GM23338 (cell line): ENCODE data around the gene PSORS1C2. TPM values are rescaled to one million over a fixed set of nuclear protein-coding genes. Genes with fewer than 3 reads are reported as not detected.
A peak's percentile ranks its signal among the peaks of the same experiment; 100 is the strongest.

Source experiments
- ATAC-seq: fragments of 200-7000 bp; cut with Tn5 transposase; 3 replicates; pipeline ENCODE4 v1.9.1; 2020
- DNase-seq: peaks from one replicate; pipeline ENCODE4 v3.0.0-alpha.2; 2015; ENCODE audit warnings: low spot score
- H2AFZ ChIP-seq: fragments of 200-600 bp; sonication (generic); 2 replicates; pipeline ENCODE4 v1.8.0; 2016; ENCODE audit warnings: antibody characterized with exemption, mild to moderate bottlenecking, moderate library complexity
- H3F3A ChIP-seq: fragments of 200-600 bp; sonication (generic); replicated peaks from 2 replicates; pipeline ENCODE4 v1.8.0; 2017; ENCODE audit warnings: antibody characterized with exemption, mixed run types, low read depth
- H3K27ac ChIP-seq: fragments of 200-600 bp; sonication (generic); 2 replicates; pipeline ENCODE4 v1.6.1; 2016; ENCODE audit warnings: low read depth
- H3K27me3 ChIP-seq: fragments of 200-600 bp; sonication (generic); 2 replicates; pipeline ENCODE4 v1.8.0; 2016; ENCODE audit warnings: mild to moderate bottlenecking, mixed run types, moderate library complexity; ENCODE audit not compliant: insufficient read depth
- H3K36me3 ChIP-seq: fragments of 200-600 bp; sonication (generic); 2 replicates; pipeline ENCODE4 v1.8.0; 2016; ENCODE audit warnings: mild to moderate bottlenecking; ENCODE audit not compliant: insufficient read depth
- H3K4me1 ChIP-seq: fragments of 200-600 bp; sonication (generic); 2 replicates; pipeline ENCODE4 v1.8.0; 2016; ENCODE audit warnings: mild to moderate bottlenecking, moderate library complexity; ENCODE audit not compliant: insufficient read depth
- H3K4me2 ChIP-seq: fragments of 200-600 bp; sonication (generic); 2 replicates; pipeline ENCODE4 v1.7.1; 2017; ENCODE audit warnings: mixed run types
- H3K4me3 ChIP-seq: fragments of 200-600 bp; sonication (generic); 2 replicates; pipeline ENCODE4 v1.6.1; 2016; ENCODE audit warnings: mixed run types
- H3K79me2 ChIP-seq: fragments of 200-600 bp; sonication (generic); replicated peaks from 2 replicates; pipeline ENCODE4 v1.8.0; 2017; ENCODE audit warnings: mild to moderate bottlenecking; ENCODE audit not compliant: insufficient read depth
- H3K9me2 ChIP-seq: fragments of 200-600 bp; sonication (generic); 2 replicates; pipeline ENCODE4 v1.8.0; 2017; ENCODE audit not compliant: insufficient read depth
- H4K20me1 ChIP-seq: fragments of 200-600 bp; sonication (generic); replicated peaks from 2 replicates; pipeline ENCODE4 v1.8.0; 2017; ENCODE audit warnings: mild to moderate bottlenecking; ENCODE audit not compliant: insufficient read depth
- H3K27ac Mint-ChIP-seq: 2 replicates; pipeline ENCODE4 v1.8.0; 2020; ENCODE audit warnings: inconsistent platforms, mild to moderate bottlenecking, moderate library complexity, mixed read lengths
- H3K27me3 Mint-ChIP-seq: 3 replicates; pipeline ENCODE4 v1.8.0; 2022; ENCODE audit warnings: low read depth, mild to moderate bottlenecking, moderate library complexity, mixed read lengths, inconsistent platforms; ENCODE audit not compliant: insufficient read depth, poor library complexity
- H3K36me3 Mint-ChIP-seq: 3 replicates; pipeline ENCODE4 v1.8.0; 2021; ENCODE audit warnings: low read depth, mild to moderate bottlenecking, inconsistent platforms, moderate library complexity, mixed read lengths
- H3K4me1 Mint-ChIP-seq: 3 replicates; pipeline ENCODE4 v1.8.0; 2020; ENCODE audit warnings: mild to moderate bottlenecking, inconsistent platforms, mixed read lengths
- H3K4me3 Mint-ChIP-seq: 3 replicates; pipeline ENCODE4 v1.8.0; 2021; ENCODE audit warnings: moderate library complexity, mild to moderate bottlenecking, inconsistent platforms, mixed read lengths
- H3K9me3 Mint-ChIP-seq: 3 replicates; pipeline ENCODE4 v1.8.0; 2020; ENCODE audit warnings: moderate library complexity, mild to moderate bottlenecking, inconsistent platforms, mixed read lengths
- ETS1 ChIP-seq: IDR thresholded peaks from 2 replicates; pipeline ENCODE4 v1.6.1; 2016; ENCODE audit warnings: antibody characterized with exemption
- EZH2 ChIP-seq: fragments of 200-600 bp; sonication (generic); IDR thresholded peaks from one replicate; pipeline ENCODE4 v1.8.0; 2017; ENCODE audit warnings: antibody characterized with exemption, mild to moderate bottlenecking, low read depth; ENCODE audit not compliant: unreplicated experiment
- POLR2AphosphoS5 ChIP-seq: IDR thresholded peaks from 2 replicates; pipeline ENCODE4 v1.6.1; 2016; ENCODE audit warnings: antibody characterized with exemption, low read depth
- STAT1 ChIP-seq: IDR thresholded peaks from one replicate; pipeline ENCODE4 v1.6.1; 2016; ENCODE audit warnings: antibody characterized with exemption; ENCODE audit not compliant: unreplicated experiment
- ZNF331 ChIP-seq: fragments of 250-450 bp; sonication (Bioruptor Pico); IDR thresholded peaks from 2 replicates; pipeline ENCODE4 v1.5.0; 2020; ENCODE audit warnings: low read depth, mild to moderate bottlenecking, moderate library complexity
- polyA plus RNA-seq: library from polyadenylated mRNA; unstranded; fragments of >200 nt; fragmentation: Nextera tagmentation; extraction: Ambion mirVana; gene quantifications from 2 replicates; pipeline ENCODE4 v1.2.1, GENCODE V29; 2016
- total RNA-seq: library from RNA; depleted of rRNA; stranded (reverse); fragments of >200 nt; shearing (Covaris generic); gene quantifications from 2 replicates; pipeline ENCODE4 v1.2.3, GENCODE V29; 2014
- TF ChIP-seq, protein P1 (sequence below), 2 experiments: fragments of 200-600 bp in 1 of 2; sonication (generic) in 1 of 2; conservative IDR thresholded peaks; 2 replicates each; pipeline versions ENCODE4 v1.5.1 to v1.6.1; 2016 to 2017; ENCODE audit warnings: antibody characterized with exemption in 2 of 2, low read depth in 2 of 2, mild to moderate bottlenecking in 2 of 2, moderate library complexity in 1 of 2
- TF ChIP-seq, protein P2 (sequence below): IDR thresholded peaks from one replicate; pipeline ENCODE4 v1.6.1; 2018; ENCODE audit warnings: antibody characterized with exemption; ENCODE audit not compliant: unreplicated experiment

The PSORS1C2 gene
- total and polyA plus RNA-seq, 2 experiments from 2014 or later, result 0.47 TPM; not detected in 1

GRCh38 chr6:31128093-31128676 is 10.7 kb downstream of the PSORS1C2 start:
- H4K20me1 ChIP-seq, result no peaks in the 10 kb centered on the region
- no peaks in the 10 kb centered on the region for H3K79me2 ChIP-seq
- no peak overlapping the region for H3K4me2 ChIP-seq
- TF ChIP-seq, protein P1, sequence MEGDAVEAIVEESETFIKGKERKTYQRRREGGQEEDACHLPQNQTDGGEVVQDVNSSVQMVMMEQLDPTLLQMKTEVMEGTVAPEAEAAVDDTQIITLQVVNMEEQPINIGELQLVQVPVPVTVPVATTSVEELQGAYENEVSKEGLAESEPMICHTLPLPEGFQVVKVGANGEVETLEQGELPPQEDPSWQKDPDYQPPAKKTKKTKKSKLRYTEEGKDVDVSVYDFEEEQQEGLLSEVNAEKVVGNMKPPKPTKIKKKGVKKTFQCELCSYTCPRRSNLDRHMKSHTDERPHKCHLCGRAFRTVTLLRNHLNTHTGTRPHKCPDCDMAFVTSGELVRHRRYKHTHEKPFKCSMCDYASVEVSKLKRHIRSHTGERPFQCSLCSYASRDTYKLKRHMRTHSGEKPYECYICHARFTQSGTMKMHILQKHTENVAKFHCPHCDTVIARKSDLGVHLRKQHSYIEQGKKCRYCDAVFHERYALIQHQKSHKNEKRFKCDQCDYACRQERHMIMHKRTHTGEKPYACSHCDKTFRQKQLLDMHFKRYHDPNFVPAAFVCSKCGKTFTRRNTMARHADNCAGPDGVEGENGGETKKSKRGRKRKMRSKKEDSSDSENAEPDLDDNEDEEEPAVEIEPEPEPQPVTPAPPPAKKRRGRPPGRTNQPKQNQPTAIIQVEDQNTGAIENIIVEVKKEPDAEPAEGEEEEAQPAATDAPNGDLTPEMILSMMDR (conservative IDR thresholded peaks at IDR 0.05; ENCODE audit: low read depth in 2 of 2), result peak; percentile 72 to 81
- TF ChIP-seq ETS1, result no peak
- peaks cover 12% of the 10 kb centered on the region for H3K27me3 Mint-ChIP-seq
- no peak overlapping the region for H3K27ac Mint-ChIP-seq
- DNase-seq (peak; percentile 90), ATAC-seq (peak; percentile 81)
- no peak overlapping the region for H2AFZ ChIP-seq
- H3K4me3 Mint-ChIP-seq, result no peak overlapping the region
- H3K4me1 Mint-ChIP-seq, result peaks cover 27% of the 10 kb centered on the region
- no peaks in the 10 kb centered on the region for H3K27me3 ChIP-seq
- H3F3A ChIP-seq, result 0 out of 2 replicates have a peak, but pooled peaks cover 4% of the 10 kb centered on the region
- H3K9me3 Mint-ChIP-seq, result no peaks in the 10 kb centered on the region; the same call in 1 of the 3 replicates
- H3K9me2 ChIP-seq, result no peaks in the 10 kb centered on the region
- H3K4me1 ChIP-seq, result 0 out of 2 replicates have a peak, but pooled peaks cover 4% of the 10 kb centered on the region
- no peak overlapping the region for H3K27ac ChIP-seq
- H3K36me3 Mint-ChIP-seq, result no peaks in the 10 kb centered on the region
- no peak overlapping the region for H3K4me3 ChIP-seq
- H3K36me3 ChIP-seq, result no peaks in the 10 kb centered on the region

DNA sequence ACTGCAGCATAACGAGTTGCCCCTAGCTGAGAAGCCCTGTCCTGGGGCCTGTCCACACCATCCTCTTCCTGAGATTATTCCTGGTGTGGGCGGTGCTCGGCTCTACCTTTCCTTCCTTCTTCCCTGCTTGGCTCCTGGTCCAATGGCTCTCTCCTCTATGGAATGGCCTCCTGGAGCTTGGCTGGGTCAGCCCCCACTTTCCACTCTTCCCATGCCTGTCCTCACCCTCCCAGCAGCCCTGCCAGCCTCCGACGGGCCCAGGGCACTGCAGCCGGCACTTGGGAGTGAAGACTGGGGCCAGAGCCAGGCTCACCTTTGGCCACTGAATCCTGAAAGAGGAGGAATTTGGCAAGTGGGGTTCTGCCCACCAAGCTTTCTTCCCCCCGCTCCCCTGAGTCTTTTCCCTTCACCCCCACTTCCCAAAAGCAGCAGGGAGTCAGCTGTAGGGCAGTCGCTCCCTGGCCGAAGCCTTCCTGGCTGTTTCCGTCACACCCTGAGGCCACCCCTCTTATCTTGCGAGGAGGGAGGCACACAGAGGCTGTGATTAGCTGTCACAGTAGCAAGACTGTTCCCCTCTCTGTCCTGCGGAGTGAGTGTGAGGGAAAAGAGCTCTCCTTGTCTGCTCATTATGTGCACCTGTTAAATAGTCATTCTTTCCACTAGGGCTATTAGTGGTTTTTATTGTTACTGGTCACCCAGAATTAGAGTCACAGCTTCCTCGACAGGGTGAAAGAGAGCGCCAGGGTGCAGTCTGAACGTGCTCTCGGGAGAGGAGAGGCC is 12.3 kb downstream of the PSORS1C2 start:
- Mint-ChIP-seq H3K4me1 (peaks cover 25% of the 10 kb centered on the region), H3K4me3 (no peak overlapping the region), H3K27me3 (peaks cover 12% of the 10 kb centered on the region), H3K27ac (no peak overlapping the region), H3K36me3 (no peaks in the 10 kb centered on the region), H3K9me3 (no peaks in the 10 kb centered on the region; the same call in 1 of the 3 replicates)
- 0 out of 2 replicates have a peak, but pooled peaks cover 4% of the 10 kb centered on the region for H3F3A ChIP-seq
- H2AFZ ChIP-seq, result peak overlapping the region; percentile 56; the same call in 1 of the 2 replicates
- H3K79me2 ChIP-seq, result no peaks in the 10 kb centered on the region
- DNase-seq (no peak), ATAC-seq (peak; percentile 25)
- H3K9me2 ChIP-seq, result no peaks in the 10 kb centered on the region
- no peak overlapping the region for H3K27ac ChIP-seq
- no peak overlapping the region for H3K4me3 ChIP-seq
- 0 out of 2 replicates have a peak, but pooled peaks cover 4% of the 10 kb centered on the region for H3K4me1 ChIP-seq
- H3K27me3 ChIP-seq, result no peaks in the 10 kb centered on the region
- no peaks in the 10 kb centered on the region for H4K20me1 ChIP-seq
- H3K4me2 ChIP-seq, result no peak overlapping the region
- no peaks in the 10 kb centered on the region for H3K36me3 ChIP-seq
- no peak for TF ChIP-seq POLR2AphosphoS5
- TF ChIP-seq ZNF331, result no peak
- TF ChIP-seq EZH2, result no peak
- TF ChIP-seq, protein P1 (conservative IDR thresholded peaks at IDR 0.05; ENCODE audit: low read depth in 2 of 2), result no peak
- TF ChIP-seq STAT1, result no peak
- TF ChIP-seq, protein P2, sequence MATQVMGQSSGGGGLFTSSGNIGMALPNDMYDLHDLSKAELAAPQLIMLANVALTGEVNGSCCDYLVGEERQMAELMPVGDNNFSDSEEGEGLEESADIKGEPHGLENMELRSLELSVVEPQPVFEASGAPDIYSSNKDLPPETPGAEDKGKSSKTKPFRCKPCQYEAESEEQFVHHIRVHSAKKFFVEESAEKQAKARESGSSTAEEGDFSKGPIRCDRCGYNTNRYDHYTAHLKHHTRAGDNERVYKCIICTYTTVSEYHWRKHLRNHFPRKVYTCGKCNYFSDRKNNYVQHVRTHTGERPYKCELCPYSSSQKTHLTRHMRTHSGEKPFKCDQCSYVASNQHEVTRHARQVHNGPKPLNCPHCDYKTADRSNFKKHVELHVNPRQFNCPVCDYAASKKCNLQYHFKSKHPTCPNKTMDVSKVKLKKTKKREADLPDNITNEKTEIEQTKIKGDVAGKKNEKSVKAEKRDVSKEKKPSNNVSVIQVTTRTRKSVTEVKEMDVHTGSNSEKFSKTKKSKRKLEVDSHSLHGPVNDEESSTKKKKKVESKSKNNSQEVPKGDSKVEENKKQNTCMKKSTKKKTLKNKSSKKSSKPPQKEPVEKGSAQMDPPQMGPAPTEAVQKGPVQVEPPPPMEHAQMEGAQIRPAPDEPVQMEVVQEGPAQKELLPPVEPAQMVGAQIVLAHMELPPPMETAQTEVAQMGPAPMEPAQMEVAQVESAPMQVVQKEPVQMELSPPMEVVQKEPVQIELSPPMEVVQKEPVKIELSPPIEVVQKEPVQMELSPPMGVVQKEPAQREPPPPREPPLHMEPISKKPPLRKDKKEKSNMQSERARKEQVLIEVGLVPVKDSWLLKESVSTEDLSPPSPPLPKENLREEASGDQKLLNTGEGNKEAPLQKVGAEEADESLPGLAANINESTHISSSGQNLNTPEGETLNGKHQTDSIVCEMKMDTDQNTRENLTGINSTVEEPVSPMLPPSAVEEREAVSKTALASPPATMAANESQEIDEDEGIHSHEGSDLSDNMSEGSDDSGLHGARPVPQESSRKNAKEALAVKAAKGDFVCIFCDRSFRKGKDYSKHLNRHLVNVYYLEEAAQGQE, result no peak
